Measurements from ENCODE around the gene MAP1B.

DNA sequence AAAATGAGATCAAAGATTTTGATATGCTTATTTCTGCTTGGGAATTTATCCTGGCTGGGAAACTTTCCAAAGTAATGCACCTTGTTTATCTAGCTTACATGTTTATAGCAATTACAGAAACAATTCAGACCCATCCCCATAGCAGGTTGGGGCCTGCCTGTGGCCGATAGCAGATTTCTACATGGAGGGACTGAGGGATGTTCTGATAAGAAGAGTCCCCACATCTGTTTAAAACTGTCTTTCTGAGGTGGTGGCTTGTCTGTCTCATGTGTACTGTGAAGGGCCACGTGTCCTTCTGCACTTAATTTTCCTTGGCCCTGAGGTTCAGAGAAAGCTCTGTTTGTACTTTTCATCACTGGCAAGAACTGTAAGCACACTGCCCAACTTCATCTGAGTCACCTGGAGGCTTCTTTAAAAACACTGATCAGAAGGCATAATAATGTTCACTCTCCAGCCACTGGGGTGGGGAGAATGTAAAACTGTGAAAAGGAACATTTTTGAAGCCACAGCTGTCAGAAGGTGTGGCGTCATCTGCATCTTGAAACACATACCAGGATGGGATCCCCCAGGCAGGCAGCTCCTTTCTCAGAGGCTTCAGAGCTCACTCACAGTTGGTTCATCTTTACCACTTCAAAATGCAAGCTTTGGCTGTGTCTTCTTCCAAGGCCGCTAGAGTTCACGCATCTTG, 80.3 kb downstream of the MAP1B start:
- TF ChIP-seq EZH2 (IDR thresholded peaks at IDR 0.05; ENCODE audit: borderline replicate concordance, low read depth, low read length, severe bottlenecking) = no peak
- TF ChIP-seq, protein P1, sequence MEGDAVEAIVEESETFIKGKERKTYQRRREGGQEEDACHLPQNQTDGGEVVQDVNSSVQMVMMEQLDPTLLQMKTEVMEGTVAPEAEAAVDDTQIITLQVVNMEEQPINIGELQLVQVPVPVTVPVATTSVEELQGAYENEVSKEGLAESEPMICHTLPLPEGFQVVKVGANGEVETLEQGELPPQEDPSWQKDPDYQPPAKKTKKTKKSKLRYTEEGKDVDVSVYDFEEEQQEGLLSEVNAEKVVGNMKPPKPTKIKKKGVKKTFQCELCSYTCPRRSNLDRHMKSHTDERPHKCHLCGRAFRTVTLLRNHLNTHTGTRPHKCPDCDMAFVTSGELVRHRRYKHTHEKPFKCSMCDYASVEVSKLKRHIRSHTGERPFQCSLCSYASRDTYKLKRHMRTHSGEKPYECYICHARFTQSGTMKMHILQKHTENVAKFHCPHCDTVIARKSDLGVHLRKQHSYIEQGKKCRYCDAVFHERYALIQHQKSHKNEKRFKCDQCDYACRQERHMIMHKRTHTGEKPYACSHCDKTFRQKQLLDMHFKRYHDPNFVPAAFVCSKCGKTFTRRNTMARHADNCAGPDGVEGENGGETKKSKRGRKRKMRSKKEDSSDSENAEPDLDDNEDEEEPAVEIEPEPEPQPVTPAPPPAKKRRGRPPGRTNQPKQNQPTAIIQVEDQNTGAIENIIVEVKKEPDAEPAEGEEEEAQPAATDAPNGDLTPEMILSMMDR (IDR thresholded peaks at IDR 0.05; ENCODE audit: borderline replicate concordance, extremely low read depth, low read length, poor library complexity, severe bottlenecking) = no peak
